Measurements from ENCODE around the gene TUBGCP6. TPM values are rescaled to one million over a fixed set of nuclear protein-coding genes. Genes with fewer than 3 reads are reported as not detected.

TUBGCP6 gene
- total and polyA plus RNA-seq, 10 of the 15 experiments (the other 5 are each of a cell fraction or from before 2014, with no cell fraction given), result 0.74 to 41.4 (median 19.4) TPM

- no peaks in the 10 kb centered on the region for H3K27me3 ChIP-seq (replicated peaks in 1 of 2; ENCODE audit: control insufficient read depth in 2 of 2, insufficient read depth in 2 of 2, low read length in 1 of 2)
- in situ Hi-C loops (cut with MboI), result loop anchor here (5.0 kb wide), 1 partner anchor 64 kb away; no protein-coding TSS in a partner anchor
- no peak overlapping the region for H3K4me3 ChIP-seq
- WGBS (ENCODE audit: insufficient coverage, insufficient replicate concordance, low lambda C conversion rate, missing lambda C conversion rate), result 88% methylated on average over 14 of the region's 14 CpGs
- no peaks in the 10 kb centered on the region for H3K9me3 ChIP-seq (replicated peaks; ENCODE audit: control insufficient read depth, insufficient read depth, low read length)
- no peaks in the 10 kb centered on the region for H3K4me1 ChIP-seq (ENCODE audit: control insufficient read depth, insufficient read depth, low read length)
- peaks cover 11 to 27% of the 10 kb centered on the region in 2 experiments; a peak in 3 of 4 replicates for H3K36me3 ChIP-seq (ENCODE audit: control insufficient read depth in 2 of 2, insufficient read depth in 2 of 2, low read length in 1 of 2)
- no peak overlapping the region for H2AFZ ChIP-seq (ENCODE audit: control insufficient read depth, low read depth, low read length)
- RAD21 ChIA-PET (ENCODE audit: unreplicated experiment), result no interaction called here
- no peaks in the 10 kb centered on the region; the same call in 1 of the 2 replicates for H4K20me1 ChIP-seq (ENCODE audit: control insufficient read depth, insufficient read depth)
- DNase-seq (ENCODE audit: low read depth, low spot score) (no peak), ATAC-seq (no peak), FAIRE-seq (no peak)
- SMC1A ChIA-PET (ENCODE audit: uncharacterized antibody, unreplicated experiment), result interaction anchor here (0.7 kb wide), 1 partner anchor 131 kb away, joined by 3 read pairs; no protein-coding TSS in a partner anchor
- BruUV-seq (replicated peaks), result no TSS peak
- CTCF ChIA-PET, result interaction anchor here (0.7 to 4.0 kb wide), 6 partner anchors 46 to 444 kb away, joined by 3 to 15 read pairs (median 4); no protein-coding TSS in a partner anchor
- no peaks in the 10 kb centered on the region; the same call in 1 of the 2 replicates for H3K79me2 ChIP-seq (ENCODE audit: control insufficient read depth, insufficient read depth, low read length)
- intact Hi-C loops (cut with micrococcal nuclease; ENCODE audit: unreplicated experiment), result no loop called here
- POLR2A ChIA-PET, result interaction anchor here (0.5 to 0.6 kb wide), 2 partner anchors 54 to 454 kb away, joined by 4 to 6 read pairs; no protein-coding TSS in a partner anchor
- H3K4me2 ChIP-seq (ENCODE audit: control insufficient read depth, insufficient read depth), result no peak overlapping the region
- H3K9ac ChIP-seq (ENCODE audit: control insufficient read depth, insufficient read depth, low read length), result no peak overlapping the region
- H3K27ac ChIP-seq (ENCODE audit: control insufficient read depth, insufficient read depth), result no peak overlapping the region
- TF ChIP-seq KDM1A (IDR thresholded peaks at IDR 0.05; ENCODE audit: borderline replicate concordance) (no peak), SUPT20H (IDR thresholded peaks at IDR 0.05; ENCODE audit: borderline replicate concordance, control insufficient read depth, low read depth, low read length) (no peak), POU2F2 (IDR thresholded peaks at IDR 0.05; ENCODE audit: borderline replicate concordance, low read depth, low read length) (no peak), IKZF1 (conservative IDR thresholded peaks at IDR 0.05) (no peak), CHD4 (IDR thresholded peaks at IDR 0.05) (no peak), PAX5 (IDR thresholded peaks at IDR 0.05; ENCODE audit: borderline replicate concordance, low read depth, low read length) (no peak), BACH1 (IDR thresholded peaks at IDR 0.05; ENCODE audit: borderline replicate concordance) (no peak), NRF1 (conservative IDR thresholded peaks at IDR 0.05; ENCODE audit: low read depth, low read length) (no peak), GATAD2B (conservative IDR thresholded peaks at IDR 0.05; ENCODE audit: low read depth) (no peak), ELK1 (IDR thresholded peaks at IDR 0.05; ENCODE audit: low read depth, low read length) (no peak), FOXK2 (IDR thresholded peaks at IDR 0.05) (no peak), PRDM15 (CRISPR knock-in tag; IDR thresholded peaks at IDR 0.05) (no peak), CTCF (IDR thresholded peaks at IDR 0.05 in 2 of 3, conservative IDR thresholded peaks at IDR 0.05 in 1 of 3; ENCODE audit: control insufficient read depth in 2 of 3, extremely low read depth in 1 of 3, insufficient read depth in 1 of 3, low read depth in 3 of 3, low read length in 3 of 3) (no peak), ZNF217 (IDR thresholded peaks at IDR 0.05) (no peak), STAT1 (conservative IDR thresholded peaks at IDR 0.05) (no peak), ATF2 (IDR thresholded peaks at IDR 0.05; ENCODE audit: low read length) (no peak)
These were observed 33.7 kb downstream of the TUBGCP6 start for GRCh38 chr22:50211147-50211546.
